GM21717 (cell line): ENCODE results near the gene RNF213.
"Not testable (repeated sequence)": the region's sequence is repeated elsewhere in the genome, so short reads cannot be mapped to it uniquely, and the experiment has no call there.

Source experiments
- ATAC-seq: cut with Tn5 transposase; IDR thresholded peaks from one replicate; pipeline ENCODE4 v1.9.1; 2021; ENCODE audit warnings: mild to moderate bottlenecking, moderate library complexity; ENCODE audit not compliant: unreplicated experiment

RNF213 gene

DNA sequence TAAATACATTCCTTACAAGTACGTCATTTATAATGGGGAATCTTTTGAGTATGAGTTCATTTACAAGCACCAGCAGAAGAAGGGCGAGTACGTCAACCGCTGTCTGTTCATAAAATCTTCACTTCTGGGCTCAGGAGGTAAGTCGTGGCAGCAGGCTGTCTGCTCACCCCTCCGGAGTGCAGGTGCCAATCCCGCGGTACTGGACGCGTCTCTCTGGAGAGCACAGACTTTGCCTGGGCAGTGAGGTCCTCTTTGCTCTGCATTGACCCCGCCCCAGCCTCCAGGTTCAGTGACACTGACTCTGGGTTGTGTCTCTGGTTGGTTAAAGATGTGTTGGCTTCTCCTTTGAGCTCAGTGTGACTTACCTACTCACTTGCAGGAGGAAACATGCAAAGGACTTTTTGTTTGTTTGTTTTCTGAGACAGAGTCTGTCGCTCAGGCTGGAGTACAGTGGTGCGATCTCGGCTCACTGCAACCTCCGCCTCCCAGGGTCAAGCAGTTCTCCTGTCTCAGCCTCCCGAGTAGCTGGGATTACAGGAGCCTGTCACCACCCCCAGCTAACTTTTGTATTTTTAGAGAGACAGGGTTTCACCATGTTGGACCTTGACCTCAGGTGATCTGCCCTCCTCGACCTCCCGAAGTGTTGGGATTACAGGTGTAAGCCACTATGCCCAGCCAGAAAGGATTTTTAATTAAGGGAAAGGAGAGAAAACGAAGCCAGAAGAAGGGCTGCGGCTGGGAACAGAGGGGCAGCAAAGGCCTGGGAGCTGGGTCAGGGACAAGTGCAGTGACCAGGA lies 31.2 kb downstream of the RNF213 start:
- ATAC-seq = no peak

DNA sequence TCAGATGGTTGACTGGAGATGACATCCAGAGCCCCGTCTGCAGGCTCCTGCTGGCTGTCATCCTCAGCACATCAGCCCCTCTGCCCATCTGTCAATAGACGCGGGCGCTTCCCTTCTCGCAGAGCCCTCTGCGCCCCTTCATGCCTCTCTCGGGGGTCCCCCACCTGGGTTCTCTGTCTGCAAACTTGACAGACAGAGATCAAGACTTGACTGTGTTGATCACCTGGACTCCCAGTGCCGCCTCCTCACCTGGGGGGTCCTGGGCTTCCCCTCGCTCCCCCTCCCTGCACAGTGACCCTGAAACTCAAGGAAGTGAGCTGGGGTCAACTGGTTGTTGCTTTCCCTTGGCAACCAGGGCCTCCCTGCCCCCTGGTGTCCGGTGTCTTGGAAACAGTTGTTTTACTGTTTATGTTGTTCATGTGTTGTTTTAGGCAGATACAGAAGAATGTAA lies 31.9 kb downstream of the RNF213 start:
- no peak for ATAC-seq

DNA sequence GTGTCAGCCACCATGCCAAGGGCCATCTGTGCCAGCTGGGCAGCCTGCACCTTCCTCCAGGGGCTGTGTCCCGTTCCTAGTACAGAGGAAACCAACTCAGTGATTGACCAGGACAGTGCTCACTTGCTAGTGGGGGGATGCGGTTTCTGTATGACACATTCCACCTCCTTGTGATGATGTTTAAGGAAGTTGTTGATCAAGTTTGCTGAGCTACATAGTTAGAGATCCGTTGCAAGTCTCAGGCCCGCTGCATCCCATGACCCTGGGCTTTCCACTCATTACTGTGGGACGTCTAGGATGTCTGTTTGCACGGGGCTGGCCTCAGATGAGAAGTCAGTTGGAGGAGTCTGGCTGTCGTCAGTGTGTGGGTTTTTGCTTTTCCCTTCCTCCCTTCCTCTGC lies 33.6 kb downstream of the RNF213 start:
- ATAC-seq = no peak

GRCh38 chr17:80294653-80295052 lies 34.0 kb downstream of the RNF213 start:
- no peak for ATAC-seq

- no peak for ATAC-seq
These were observed 34.5 kb downstream of the RNF213 start for GRCh38 chr17:80295146-80295545.

DNA sequence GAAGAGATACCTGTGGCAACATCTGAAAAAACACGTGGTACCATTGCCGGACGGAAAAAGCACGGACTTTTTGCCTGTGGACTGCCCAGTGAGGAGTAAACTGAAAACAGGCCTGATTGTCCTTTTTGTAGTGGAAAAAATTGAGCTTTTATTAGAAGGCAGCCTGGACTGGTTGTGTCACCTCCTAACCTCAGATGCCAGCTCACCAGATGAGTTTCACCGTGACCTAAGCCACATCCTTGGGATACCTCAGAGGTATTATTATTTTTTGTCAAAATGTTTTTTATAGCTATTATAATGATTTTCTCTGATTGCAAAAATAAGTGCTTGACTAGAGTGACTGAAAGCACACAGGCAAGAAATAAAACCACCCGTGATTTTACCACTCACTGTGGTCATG lies 34.9 kb downstream of the RNF213 start:
- no peak for ATAC-seq

DNA sequence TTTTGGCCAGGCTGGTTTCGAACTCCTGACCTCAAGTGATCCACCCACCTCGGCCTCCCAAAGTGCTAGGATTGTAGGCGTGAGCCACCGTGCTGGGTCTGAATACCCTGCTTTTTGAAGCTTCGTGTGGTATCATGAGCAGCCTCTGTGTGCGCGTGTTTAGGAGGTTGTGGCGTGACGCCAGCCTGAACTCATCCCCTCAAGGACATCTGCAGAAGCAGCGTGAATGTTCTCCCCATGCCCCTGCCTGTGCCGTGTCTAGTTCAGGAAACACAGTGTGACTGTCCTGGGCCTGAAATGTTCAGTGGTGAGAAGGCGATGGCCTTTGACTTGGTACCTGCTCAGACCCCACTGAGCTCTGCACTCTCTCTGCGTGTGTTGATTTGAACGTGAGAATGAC lies 35.6 kb downstream of the RNF213 start:
- ATAC-seq = no peak

- ATAC-seq = no peak
These were observed 37.4 kb downstream of the RNF213 start for GRCh38 chr17:80297996-80298560.

DNA sequence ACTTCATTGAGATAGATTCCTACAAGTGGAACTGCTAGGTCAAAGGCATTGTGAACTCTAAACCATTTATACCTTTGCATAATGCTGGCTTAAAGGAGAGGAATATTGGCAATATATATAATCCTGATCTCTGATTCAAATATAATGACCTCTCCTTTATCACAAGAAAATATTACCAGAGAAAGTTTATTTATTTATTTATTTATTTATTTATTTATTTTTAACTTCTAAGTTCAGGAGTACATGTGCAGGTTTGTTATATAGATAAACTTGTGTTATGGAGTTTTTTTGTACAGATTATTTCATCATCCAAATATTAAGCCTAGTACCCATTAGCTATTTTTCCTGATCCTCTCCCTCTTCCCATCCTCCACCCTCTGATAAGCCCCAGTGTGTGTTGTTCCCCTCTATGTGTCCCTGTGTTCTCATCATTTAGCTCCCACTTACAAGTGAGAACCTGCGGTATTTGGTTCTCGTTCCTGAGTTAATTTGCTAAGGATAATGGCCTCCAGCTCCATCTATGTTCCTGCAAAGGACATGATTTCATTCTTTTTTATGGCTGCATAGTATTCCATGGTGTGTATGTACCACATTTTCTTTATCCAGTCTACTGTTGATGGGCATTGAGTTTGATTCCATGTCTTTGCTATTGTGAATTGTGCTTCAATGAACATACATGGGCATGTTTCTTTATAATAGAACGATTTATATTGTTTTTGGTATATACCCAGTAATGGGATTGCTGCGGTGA lies 38.9 kb downstream of the RNF213 start:
- ATAC-seq = not testable (repeated sequence)

DNA sequence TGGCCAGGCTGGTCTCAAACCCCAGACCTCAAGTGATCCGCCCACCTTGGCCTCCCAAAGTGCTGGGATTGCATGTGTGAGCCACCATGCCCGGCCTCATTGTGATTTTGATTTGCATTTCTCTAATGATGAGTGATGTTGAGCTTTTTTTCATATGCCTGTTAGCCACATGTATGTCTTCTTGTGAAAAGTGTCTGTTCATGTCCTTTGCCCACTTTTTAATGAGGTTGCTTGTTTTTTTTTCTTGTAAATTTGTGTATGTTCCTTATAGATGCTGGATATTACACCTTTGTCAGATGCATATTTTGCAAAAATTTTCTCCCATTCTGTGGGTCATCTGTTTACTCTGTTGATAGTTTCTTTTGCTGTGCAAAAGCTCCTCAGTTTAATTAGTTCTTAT lies 40.1 kb downstream of the RNF213 start:
- not testable (repeated sequence) for ATAC-seq

- ATAC-seq = no peak
These were observed 43.2 kb downstream of the RNF213 start for GRCh38 chr17:80303824-80304223.

GRCh38 chr17:80307994-80308691 lies 47.5 kb downstream of the RNF213 start:
- ATAC-seq = no peak

DNA sequence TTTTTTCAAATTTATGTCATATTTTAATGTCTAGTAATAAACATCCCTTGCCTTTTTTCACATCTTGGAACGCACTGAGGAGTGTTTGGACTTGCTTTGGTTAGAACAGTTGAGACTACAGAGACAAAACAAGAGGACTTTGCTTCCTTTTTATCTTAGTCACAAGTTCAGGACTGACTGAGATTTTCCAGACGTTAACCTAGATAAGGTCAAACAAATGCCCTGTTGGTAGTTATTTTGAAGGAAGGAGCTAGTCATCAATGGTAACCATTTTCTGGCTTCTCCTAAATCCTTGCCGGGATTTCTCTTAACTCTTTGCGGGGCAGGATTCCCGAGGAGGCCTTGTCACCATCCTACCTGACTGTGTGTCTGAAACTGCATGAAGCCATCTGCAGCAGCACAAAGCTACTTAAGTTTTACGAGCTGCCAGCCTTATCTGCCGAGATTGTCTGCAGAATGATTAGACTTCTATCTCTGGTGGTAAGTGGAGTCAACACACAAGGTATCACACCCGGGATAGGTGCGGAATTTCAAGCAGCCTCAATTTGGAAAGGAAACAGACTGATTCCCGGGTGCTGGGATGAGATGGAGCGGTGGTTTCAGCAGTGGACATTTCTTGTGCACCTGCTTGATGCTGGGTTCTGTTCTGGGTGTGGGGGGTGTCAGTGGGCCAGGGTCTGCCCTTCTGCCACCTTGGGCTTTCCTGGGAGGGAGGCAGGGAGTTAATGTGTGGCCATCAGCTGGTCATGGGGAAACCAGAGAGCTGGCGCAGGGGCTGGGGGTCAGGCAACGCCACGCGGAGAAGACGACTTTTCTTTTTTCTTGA lies 48.3 kb downstream of the RNF213 start:
- no peak for ATAC-seq

DNA sequence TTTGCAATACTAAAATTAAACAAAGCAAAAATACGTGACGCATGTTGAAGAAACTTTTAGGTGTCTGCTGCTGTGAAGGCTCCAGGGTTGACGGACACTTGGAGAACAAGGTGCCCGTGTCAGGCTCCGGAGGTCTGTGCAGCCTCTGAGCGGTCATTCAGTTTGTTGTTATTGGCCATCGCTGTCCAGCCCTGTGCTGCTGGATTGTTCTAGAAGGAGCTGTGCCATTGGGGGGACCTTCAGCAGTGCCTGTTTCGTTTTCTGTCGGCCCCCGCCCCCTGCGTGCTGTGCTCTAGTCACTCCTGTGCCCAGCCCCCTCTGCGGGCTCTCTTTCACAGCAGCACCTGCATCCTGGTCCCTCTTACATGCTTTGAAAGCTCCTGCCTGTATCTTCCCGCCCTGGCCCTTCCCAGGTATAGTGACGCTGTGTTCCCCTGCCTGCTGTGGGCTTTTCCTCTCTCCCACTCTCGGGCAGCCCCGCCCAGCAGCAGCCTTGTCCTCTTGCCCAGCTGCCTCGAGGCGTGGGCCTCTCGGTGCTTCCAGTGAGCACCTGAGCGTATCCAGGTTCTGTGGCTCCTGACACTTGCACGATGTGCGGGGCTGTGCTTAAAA lies 50.7 kb downstream of the RNF213 start:
- no peak for ATAC-seq

DNA sequence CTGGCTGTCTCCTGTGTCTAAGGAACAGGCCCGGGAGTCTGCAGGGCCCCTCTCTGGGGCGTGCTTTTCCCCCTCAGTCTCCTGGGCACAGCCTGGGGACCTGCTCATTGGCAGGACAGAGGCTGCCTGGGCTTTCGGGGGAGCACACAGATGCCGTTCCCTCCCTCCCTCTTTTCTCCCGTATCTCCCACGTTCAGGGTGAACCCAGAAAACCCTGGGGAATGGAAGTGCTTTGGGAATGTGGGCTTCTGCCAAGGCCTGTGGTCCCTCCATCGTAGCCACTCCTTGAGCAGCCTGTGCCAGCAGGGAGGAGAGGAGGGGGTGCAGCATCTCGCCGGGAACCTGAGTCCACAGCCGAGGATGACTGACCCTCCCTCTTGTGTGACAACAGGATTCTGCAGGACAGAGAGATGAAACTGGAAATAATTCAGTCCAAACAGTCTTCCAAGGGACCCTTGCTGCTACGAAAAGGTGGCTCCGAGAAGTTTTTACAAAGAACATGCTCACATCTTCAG lies 52.0 kb downstream of the RNF213 start:
- no peak for ATAC-seq

GRCh38 chr17:80313160-80313829 lies 52.6 kb downstream of the RNF213 start:
- ATAC-seq = no peak

DNA sequence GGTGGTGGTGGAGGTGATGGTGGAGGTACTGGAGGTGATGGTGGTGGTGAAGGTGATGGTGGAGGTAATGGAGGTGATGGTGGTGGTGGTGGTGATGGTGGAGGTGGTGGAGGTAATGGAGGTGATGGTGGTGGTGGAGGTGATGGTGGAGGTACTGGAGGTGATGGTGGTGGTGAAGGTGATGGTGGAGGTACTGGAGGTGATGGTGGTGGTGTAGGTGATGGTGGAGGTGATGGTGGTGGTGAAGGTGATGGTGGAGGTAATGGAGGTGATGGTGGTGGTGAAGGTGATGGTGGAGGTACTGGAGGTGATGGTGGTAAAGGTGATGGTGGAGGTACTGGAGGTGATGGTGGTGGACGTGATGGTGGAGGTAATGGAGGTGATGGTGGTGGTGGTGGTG lies 53.3 kb downstream of the RNF213 start:
- not testable (repeated sequence) for ATAC-seq

- ATAC-seq = no peak
These were observed 55.0 kb downstream of the RNF213 start for GRCh38 chr17:80315517-80316182.

GRCh38 chr17:80316431-80316830 lies 55.8 kb downstream of the RNF213 start:
- no peak for ATAC-seq
